GM19351 (cell line): ENCODE data around the gene PAPOLA.

Experiments
- ATAC-seq: cut with Tn5 transposase; IDR thresholded peaks from one replicate; pipeline ENCODE4 v1.9.1; 2021; ENCODE audit warnings: mild to moderate bottlenecking, moderate library complexity; ENCODE audit not compliant: unreplicated experiment

PAPOLA gene

GRCh38 chr14:96564389-96564788 is 62.2 kb downstream of the PAPOLA start:
- ATAC-seq = no peak

- ATAC-seq = no peak
Observed at GRCh38 chr14:96565811-96566210, 63.6 kb downstream of the PAPOLA start.

DNA sequence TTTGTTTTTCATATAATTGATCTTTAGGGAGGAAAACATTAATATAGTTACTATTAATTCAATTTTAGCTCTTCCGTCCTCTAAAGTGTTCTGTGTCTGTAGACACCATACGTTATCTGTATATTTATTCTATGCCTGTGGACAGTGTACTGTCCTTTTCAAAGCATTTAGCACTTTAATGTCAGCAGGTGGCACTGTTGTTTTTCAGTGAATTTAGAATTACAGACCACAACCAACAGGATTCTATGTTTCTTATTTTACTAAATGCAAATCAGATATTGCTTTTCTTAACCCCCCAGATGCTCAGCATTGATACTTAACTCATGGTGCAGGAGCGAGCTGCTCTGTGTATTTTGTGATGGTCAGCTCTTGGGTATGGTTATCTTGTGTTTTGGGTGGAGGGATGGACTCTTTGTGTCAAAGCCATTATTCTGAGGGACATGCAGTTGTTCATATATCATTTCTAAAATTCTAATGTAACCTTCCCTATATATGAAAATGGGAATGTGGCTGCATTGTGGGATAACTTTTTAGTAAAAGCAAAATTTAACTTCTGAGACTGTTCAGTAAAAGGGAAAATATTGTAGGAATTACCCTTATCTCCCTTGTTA is 65.2 kb downstream of the PAPOLA start:
- peak; percentile 61 for ATAC-seq

GRCh38 chr14:96568621-96569020 is 66.4 kb downstream of the PAPOLA start:
- no peak for ATAC-seq

DNA sequence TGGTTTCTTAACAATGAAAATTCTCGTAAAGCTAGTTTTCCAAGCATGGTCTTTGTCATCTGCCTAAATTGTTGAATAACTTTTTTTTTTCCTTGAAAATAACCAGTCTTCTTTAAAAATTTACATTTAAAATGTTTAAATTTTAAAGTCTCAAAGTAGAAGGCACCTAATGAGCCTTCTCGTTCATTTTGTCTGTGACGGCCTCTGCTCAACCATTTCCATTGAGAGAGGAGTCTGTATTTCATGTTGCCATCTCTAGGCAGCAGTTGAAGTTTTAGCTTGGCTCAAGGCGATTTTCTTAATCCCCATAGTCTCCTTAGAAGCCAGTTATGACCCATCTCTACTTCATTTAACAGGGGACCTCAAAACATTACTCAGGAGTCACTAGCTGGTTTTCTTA is 69.1 kb downstream of the PAPOLA start:
- ATAC-seq = no peak

DNA sequence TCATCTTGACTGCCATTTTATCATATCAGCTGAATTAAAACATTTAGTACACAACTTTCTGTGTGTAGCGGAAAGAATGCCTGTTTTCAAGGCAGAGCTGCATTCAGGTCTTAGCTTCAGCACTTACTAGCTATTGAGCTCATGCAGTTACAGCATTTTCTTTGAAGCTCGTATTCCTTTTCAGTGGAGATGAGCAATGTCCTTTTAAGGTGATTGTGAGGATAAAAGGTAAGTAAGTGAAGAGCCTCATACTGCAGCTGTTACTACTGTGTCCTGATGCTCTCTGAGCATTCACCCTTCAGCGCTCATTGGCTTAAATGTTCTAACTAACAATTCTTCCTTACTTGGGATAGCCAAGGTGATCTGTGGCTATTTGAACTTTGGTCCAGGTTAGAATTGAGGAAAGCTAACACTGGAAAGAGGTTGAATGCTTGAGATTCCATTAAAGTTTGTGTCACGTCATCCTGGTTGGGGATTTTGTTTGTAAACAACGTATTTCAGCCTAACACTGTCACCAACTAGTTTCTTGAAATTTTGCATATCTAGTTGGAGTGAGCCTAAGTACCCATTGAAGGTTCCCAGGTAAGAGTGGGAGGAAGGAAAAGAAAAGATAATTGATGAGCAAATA is 71.4 kb downstream of the PAPOLA start:
- ATAC-seq = no peak

DNA sequence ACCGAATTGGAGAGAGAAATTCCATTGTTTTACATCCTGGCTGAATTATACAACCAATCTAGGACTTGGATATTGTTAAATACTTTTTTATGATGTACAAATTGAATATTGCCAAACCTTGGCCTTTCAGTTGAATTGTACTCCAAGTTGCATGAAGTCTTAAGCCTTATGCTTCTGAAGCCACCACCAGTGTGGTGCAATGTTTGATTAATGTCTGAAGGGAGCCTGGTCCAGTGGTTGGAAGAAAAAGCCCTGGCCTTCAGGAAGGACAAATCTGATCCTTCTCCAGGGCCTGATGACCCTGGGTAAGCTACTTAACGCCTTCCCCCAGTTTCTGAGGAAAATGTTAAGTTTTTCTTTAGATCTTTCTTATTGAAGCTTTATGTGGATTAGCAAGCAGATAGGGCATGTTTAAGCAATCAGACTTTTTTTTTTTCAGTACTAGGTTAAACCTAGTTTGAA is 72.0 kb downstream of the PAPOLA start:
- ATAC-seq = no peak

GRCh38 chr14:96574633-96575632 is 72.8 kb downstream of the PAPOLA start:
- ATAC-seq = no peak

DNA sequence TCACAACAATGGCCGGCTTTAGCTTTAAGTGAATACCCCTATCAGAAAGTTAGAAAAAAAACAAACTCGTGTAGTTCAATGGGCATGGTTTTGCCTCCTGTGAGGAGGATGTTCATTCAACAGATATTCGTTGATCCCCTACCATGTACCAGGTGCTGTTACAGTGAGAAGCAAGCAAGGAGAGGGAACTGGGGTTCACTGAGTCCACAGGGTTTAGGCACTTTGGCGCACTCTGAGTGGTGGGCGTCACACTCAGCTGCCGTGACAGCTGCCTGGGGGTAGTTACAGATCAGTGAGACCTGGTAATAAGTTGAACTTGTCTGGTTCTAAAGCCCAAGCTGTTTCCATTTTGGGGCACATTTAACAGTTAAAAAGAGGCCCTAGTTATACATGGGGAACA is 74.2 kb downstream of the PAPOLA start:
- no peak for ATAC-seq

DNA sequence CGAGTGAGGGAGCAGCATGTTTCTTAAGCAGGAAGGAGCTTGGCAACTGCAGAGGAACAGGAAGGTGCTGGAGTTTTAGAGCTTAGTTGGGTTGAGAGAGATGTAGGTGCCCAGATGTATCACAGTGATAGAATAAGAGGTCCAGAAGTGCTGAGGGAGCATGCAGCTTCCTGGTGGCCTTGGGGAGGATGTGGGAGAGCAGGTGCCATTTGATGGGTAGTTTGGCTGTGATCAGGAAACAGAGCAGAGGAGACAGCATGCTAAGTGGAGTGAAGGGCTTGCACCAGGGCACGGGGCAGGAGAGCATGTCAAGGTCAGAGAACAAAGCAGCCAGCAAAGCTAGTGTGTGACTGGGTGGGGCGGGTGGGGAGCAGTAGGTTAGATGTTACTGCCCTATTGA is 74.8 kb downstream of the PAPOLA start:
- no peak for ATAC-seq

- no peak for ATAC-seq
Observed at GRCh38 chr14:96578619-96579018, 76.4 kb downstream of the PAPOLA start.

DNA sequence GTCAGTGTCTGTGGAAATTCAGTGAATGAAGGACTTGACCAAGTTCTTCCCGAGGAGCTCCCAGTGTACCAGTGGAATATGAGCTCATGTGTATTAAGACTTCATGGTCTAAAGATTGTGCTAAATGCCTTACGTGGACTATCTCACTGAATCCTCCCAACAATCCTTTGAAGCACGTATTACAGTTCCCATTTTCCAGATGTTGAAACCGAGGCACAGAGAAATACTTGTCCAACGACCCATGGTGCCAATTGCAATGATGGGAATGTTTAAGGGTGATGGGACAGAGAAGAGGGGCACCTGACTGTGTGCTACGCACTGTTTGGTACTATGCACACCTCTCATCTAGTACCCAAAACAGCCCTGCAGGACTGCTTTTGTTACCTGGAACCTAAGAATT is 77.2 kb downstream of the PAPOLA start:
- ATAC-seq = no peak

GRCh38 chr14:96579855-96580254 is 77.7 kb downstream of the PAPOLA start:
- ATAC-seq = no peak

DNA sequence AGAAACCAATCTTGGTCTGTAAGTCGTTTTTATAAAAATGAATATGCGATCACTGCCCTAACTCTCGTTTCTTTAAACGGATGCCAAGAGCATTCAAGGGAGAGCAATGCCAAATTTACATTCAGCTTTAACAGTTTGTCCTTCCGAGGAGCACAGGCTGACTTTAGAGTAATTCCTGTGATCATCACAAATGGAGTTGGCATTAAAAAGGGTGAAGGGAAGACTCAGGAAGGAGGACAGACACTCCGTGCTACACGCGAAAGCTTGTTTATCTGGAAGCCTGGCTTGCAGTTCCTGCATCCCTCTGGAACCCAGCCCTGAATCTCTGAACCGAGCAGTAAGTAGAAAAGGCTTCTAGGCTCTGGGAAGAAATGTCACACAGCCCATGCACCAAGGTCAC is 78.4 kb downstream of the PAPOLA start:
- no peak for ATAC-seq

DNA sequence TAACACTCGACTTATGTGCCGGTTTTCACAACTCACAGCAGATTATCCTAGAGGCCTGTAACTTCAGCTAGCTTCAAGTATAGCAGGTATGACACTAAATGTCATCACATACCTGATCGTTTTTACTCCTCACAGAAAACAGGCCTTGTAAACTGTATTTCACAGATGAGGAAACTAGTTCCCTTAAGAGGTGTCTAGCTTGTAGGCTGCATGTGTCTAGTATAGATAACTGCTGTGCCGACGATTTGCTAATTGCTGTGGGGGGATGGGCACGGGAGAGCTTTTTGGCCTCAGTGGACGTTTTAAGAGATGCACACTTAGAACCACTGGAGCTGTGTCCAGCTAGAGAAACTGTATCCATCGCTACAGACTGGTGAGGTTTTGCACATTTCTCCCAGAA is 78.8 kb downstream of the PAPOLA start:
- no peak for ATAC-seq

DNA sequence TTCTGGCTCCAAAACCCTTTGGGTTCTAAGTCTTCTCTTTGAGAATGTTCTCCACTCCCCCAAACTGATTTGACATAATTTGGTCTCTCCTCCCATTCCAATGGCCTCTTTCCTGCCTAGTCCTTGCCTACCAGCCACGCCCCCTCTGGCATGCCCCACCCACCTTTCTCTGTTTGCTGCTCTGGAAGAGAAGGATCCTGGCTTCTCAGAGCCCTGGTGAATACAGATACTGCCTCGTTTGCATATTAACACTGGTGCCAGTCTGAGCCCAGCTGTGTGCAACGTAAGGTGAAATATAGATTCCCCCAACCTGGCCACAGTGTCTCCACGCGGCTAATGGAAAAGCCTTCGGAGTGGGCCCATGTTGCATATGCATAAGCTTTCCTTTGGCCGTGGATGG is 79.7 kb downstream of the PAPOLA start:
- no peak for ATAC-seq

GRCh38 chr14:96582411-96582961 is 80.3 kb downstream of the PAPOLA start:
- no peak for ATAC-seq

- ATAC-seq = no peak
Observed at GRCh38 chr14:96582995-96583394, 80.8 kb downstream of the PAPOLA start.

GRCh38 chr14:96583569-96584041 is 81.4 kb downstream of the PAPOLA start:
- ATAC-seq = no peak

DNA sequence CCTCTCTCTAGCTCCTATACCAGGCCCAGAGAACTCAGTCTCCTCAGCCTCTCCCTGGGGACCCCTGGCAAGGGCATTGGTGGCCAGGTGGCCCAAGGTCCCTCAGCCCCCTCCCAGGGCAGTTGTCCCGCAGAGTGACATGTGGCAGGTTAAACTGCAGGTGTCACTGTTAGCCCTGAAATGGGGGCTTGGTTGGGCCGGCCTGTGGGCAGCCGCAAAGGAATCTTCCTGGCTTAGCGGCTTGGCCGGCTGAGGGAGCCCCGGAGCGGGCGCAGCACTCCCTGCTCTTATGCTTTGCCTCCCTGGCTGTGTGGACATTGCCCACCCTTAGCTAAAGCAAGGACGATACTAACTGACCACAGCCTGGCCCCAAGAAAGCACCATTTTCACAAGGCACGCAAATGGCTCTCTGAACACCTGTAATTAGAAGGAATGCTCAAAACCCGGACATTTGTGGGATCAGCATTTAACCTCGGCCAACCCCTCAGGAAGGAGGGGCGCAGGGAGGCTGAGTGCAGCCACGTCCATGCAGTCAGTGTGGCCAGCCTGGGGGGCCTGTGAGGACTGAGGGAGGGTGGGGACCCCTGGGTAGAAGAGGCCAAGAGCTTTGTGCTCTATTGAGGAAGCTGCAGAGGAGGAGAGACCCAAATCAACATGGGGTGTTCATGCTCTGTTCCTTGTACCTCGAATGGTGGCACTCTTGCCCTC is 82.2 kb downstream of the PAPOLA start:
- peak; percentile 75 for ATAC-seq
